Panc1 (cell line): ENCODE results near the gene STK25. TPM values are rescaled to one million over a fixed set of nuclear protein-coding genes. Genes with fewer than 3 reads are reported as not detected.

Source experiments
- ATAC-seq: fragments of 200-7000 bp; cut with Tn5 transposase; 2 replicates; pipeline ENCODE4 v1.9.1; 2020; ENCODE audit warnings: mild to moderate bottlenecking, moderate library complexity
- BruUV-seq: library from RNA; stranded (reverse); fragments of 400-500 nt; replicated peaks from 2 replicates; lab custom pipeline; 2021; lab: Mats Ljungman, UMichigan
- CTCF ChIA-PET: fragments of 300-600 bp; sonication (Branson Sonifier 250); formaldehyde crosslinking; loops from one replicate; lab custom pipeline; 2022; ENCODE audit warnings: antibody characterized with exemption; lab: Charles Lee
- POLR2A ChIA-PET: fragments of 300-600 bp; sonication (Branson Sonifier 250); formaldehyde crosslinking; loops from one replicate; lab custom pipeline; 2022; ENCODE audit warnings: antibody characterized with exemption; lab: Charles Lee
- DNase-seq: peaks from one replicate; pipeline ENCODE4 v3.0.0-alpha.2; 2010; ENCODE audit warnings: low read depth, low spot score
- H3K27ac ChIP-seq: 2 replicates; pipeline ENCODE4 v1.5.1; 2011; ENCODE audit warnings: mild to moderate bottlenecking, low read length, inconsistent platforms
- H3K27me3 ChIP-seq: fragments of 200-500 bp; sonication (Bioruptor generic); 2 replicates; pipeline ENCODE4 v1.6.0; 2014; ENCODE audit warnings: low read length, inconsistent platforms; ENCODE audit not compliant: control insufficient read depth, insufficient read depth
- H3K36me3 ChIP-seq: fragments of 200-500 bp; sonication (Bioruptor generic); 2 replicates; pipeline ENCODE4 v1.5.1; 2014; ENCODE audit warnings: inconsistent platforms, mild to moderate bottlenecking, low read length, moderate library complexity; ENCODE audit not compliant: control insufficient read depth, insufficient read depth
- H3K4me1 ChIP-seq: 2 replicates; pipeline ENCODE4 v1.5.1; 2011; ENCODE audit warnings: inconsistent platforms, mild to moderate bottlenecking, low read length, moderate library complexity; ENCODE audit not compliant: control insufficient read depth, insufficient read depth
- H3K4me3 ChIP-seq, 2 experiments: 2 replicates each; pipeline ENCODE4 v1.5.1; 2011 to 2012; ENCODE audit warnings: low read depth in 2 of 2, low read length in 2 of 2, mild to moderate bottlenecking in 2 of 2, inconsistent platforms in 1 of 2, moderate library complexity in 1 of 2
- H3K9me3 ChIP-seq: fragments of 200-500 bp; sonication (Bioruptor generic); 2 replicates; pipeline ENCODE4 v1.5.1; 2014; ENCODE audit warnings: low read depth, mild to moderate bottlenecking, inconsistent platforms, low read length, moderate library complexity; ENCODE audit not compliant: control insufficient read depth, insufficient read depth
- CTCF ChIP-seq: fragments of 450-650 bp; IDR thresholded peaks from 2 replicates; pipeline ENCODE4 v1.5.1; 2017; ENCODE audit warnings: mild to moderate bottlenecking
- POLR2AphosphoS5 ChIP-seq: IDR thresholded peaks from 2 replicates; pipeline ENCODE4 v1.6.1; 2012; ENCODE audit warnings: mild to moderate bottlenecking, low read depth, low read length, moderate library complexity
- REST ChIP-seq, 2 experiments: IDR thresholded peaks; 2 replicates each; pipeline ENCODE4 v1.6.1; 2011 to 2012; ENCODE audit warnings: low read depth in 2 of 2, control low read depth in 1 of 2, low read length in 1 of 2, mild to moderate bottlenecking in 1 of 2, moderate library complexity in 1 of 2; ENCODE audit not compliant: insufficient read depth in 1 of 2
- SIN3A ChIP-seq: IDR thresholded peaks from 2 replicates; pipeline ENCODE4 v1.6.1; 2012; ENCODE audit warnings: low read depth, mild to moderate bottlenecking, low read length, moderate library complexity, borderline replicate concordance; ENCODE audit not compliant: insufficient read depth
- TCF7L2 ChIP-seq: IDR thresholded peaks from 2 replicates; pipeline ENCODE4 v1.6.1; 2011; ENCODE audit warnings: mild to moderate bottlenecking, low read depth, low read length, inconsistent platforms
- in situ Hi-C: cut with HindIII; loops from 2 replicates; pipeline ENCODE4 v1.10.0; 2016; ENCODE audit warnings: low sequenced_read_pairs, low pct_unique_long_range_greater_than_20kb
- intact Hi-C: fragments of 100-400 bp; cut with micrococcal nuclease; formaldehyde crosslinking; loops from one replicate; pipeline ENCODE4 v1.10.0; 2022; ENCODE audit not compliant: unreplicated experiment
- total RNA-seq: library from RNA; stranded (reverse); gene quantifications from one replicate; pipeline ENCODE4 v1.2.1, GENCODE V29; 2021; ENCODE audit not compliant: unreplicated experiment

STK25 gene
- total RNA-seq, 1 experiment from 2014 or later = 195 TPM

DNA sequence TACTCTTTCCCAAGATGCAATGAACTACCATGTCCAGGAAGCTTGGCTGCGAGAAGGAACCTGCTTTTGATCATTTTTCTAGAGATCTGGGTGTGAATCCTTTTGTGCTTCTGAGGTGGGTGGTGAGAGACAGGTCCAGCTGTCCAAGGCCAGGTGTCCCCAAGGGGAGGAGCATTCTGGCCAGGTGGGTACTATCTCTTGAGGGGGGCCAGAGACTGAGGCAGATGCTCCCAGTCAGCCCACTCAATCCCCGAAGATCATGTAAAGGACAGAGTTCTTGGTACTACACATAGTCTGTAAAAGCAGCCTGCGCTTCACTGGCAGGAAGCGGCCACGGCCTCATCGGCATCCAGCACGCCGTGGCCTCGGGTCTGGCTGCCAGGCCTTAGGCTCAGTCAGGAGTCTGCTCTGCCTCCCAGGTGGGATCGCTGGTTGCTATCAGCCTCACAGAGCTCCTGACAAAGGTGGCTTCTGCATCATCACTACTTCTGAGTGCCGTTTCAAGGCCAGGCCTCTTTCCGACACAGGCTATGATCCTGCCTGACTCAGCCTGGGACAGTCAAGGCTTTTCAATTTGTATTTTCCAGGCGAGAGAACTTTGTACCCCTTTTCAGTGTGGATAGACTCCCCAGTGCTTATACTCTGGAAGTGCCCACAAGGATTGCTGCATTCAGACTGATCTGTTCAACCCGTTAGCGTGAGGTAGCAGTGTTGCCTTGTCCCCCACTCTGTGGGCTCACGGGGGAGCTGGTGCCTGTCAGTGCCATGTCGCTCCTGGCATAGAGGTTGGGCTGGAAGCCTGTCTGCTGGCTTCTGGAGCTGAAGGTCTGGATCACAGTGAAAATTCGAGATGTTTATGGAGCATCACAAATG lies 29.1 kb downstream of the STK25 start:
- DNase-seq = no peak
- no peak for ATAC-seq
- no peak overlapping the region for H3K27ac ChIP-seq
- in situ Hi-C loops (no loop called here), intact Hi-C loops (no loop called here)
- POLR2A ChIA-PET = no interaction called here
- H3K4me1 ChIP-seq = no peaks in the 10 kb centered on the region
- no peaks in the 10 kb centered on the region for H3K36me3 ChIP-seq
- no peaks in the 10 kb centered on the region for H3K9me3 ChIP-seq
- no TSS peak for BruUV-seq
- TF ChIP-seq CTCF (no peak), TCF7L2 (no peak), SIN3A (no peak), POLR2AphosphoS5 (no peak), REST (IDR thresholded peaks at IDR 0.05; ENCODE audit: insufficient read depth in 1 of 2, low read depth in 2 of 2, low read length in 1 of 2) (no peak)
- H3K4me3 ChIP-seq = no peak overlapping the region
- CTCF ChIA-PET = interaction anchor here (0.6 kb wide), 1 partner anchor 8 kb away, joined by 10 read pairs; no protein-coding TSS in a partner anchor
- no peaks in the 10 kb centered on the region for H3K27me3 ChIP-seq

- ChIA-PET CTCF (no interaction called here), POLR2A (interaction anchor here (0.6 kb wide), 1 partner anchor 80 kb away, joined by 6 read pairs; no protein-coding TSS in a partner anchor)
- no peaks in the 10 kb centered on the region for H3K9me3 ChIP-seq
- no peak overlapping the region for H3K27ac ChIP-seq
- DNase-seq = no peak
- in situ Hi-C loops (no loop called here), intact Hi-C loops (no loop called here)
- BruUV-seq = no TSS peak
- H3K27me3 ChIP-seq = no peaks in the 10 kb centered on the region
- no peak for TF ChIP-seq TCF7L2
- no peak for TF ChIP-seq CTCF
- no peak for TF ChIP-seq POLR2AphosphoS5
- H3K36me3 ChIP-seq = no peaks in the 10 kb centered on the region
- H3K4me1 ChIP-seq = no peaks in the 10 kb centered on the region
- no peak for ATAC-seq
- no peak overlapping the region for H3K4me3 ChIP-seq
Observed at GRCh38 chr2:241478166-241478565, 30.2 kb downstream of the STK25 start.
